K562 (cell line): Measurements from ENCODE around the gene ISYNA1. TPM values are rescaled to one million over a fixed set of nuclear protein-coding genes. Genes with fewer than 3 reads are reported as not detected.

ENCODE experiments used
- EGR1 ChIP-seq: fragments of 450-650 bp; conservative IDR thresholded peaks from 2 replicates; pipeline ENCODE4 v1.6.1; 2017; ENCODE audit warnings: mild to moderate bottlenecking
- MAX ChIP-seq: sonication (generic); formaldehyde crosslinking; IDR thresholded peaks from 2 replicates; pipeline ENCODE4 v1.9.0; 2022; ENCODE audit warnings: mild to moderate bottlenecking, missing genetic modification reagents
- MECOM ChIP-seq: fragments of 250-450 bp; sonication (Bioruptor Pico); IDR thresholded peaks from 2 replicates; pipeline ENCODE4 v1.8.0; 2022; ENCODE audit warnings: inconsistent platforms
- PKNOX1 ChIP-seq: fragments of 450-650 bp; IDR thresholded peaks from 2 replicates; pipeline ENCODE4 v1.6.1; 2016
- TARDBP ChIP-seq: fragments of 450-650 bp; IDR thresholded peaks from 2 replicates; pipeline ENCODE4 v1.6.1; 2016
- TRIM24 ChIP-seq, 2 experiments: fragments of 450-650 bp; IDR thresholded peaks; 2 replicates each; pipeline ENCODE4 v1.6.1; 2016
- VEZF1 ChIP-seq: fragments of 200-800 bp; sonication (Bioruptor generic); IDR thresholded peaks from 2 replicates; pipeline ENCODE4 v1.6.1; 2017; ENCODE audit warnings: missing genetic modification characterization, missing compliant biosample characterization
- ZBTB40 ChIP-seq, 2 experiments: fragments of 450-650 bp in 1 of 2; sonication (generic) in 1 of 2; formaldehyde crosslinking in 1 of 2; IDR thresholded peaks; 2 replicates each; pipeline versions ENCODE4 v1.7.1 to v1.9.0; 2016 to 2022; ENCODE audit warnings: inconsistent platforms in 1 of 2, mild to moderate bottlenecking in 1 of 2, missing genetic modification reagents in 1 of 2
- ZBTB43 ChIP-seq: sonication (generic); formaldehyde crosslinking; IDR thresholded peaks from 2 replicates; pipeline ENCODE4 v1.8.0; 2023; ENCODE audit warnings: mild to moderate bottlenecking, missing genetic modification reagents
- ZNF589 ChIP-seq: fragments of 200-800 bp; sonication (Bioruptor generic); IDR thresholded peaks from 2 replicates; pipeline ENCODE4 v1.6.1; 2016; ENCODE audit warnings: low read depth, missing genetic modification characterization, missing compliant biosample characterization
- polyA plus RNA-seq, 8 experiments: library from polyadenylated mRNA; depleted of rRNA in 4 of 8; stranded (reverse) in 5 of 8; unstranded in 3 of 8; fragments of >200 nt; fragmentation: Nextera tagmentation in 2 of 8; fragmentation: Illumina TruSeq in 1 of 8; extraction: Ambion mirVana in 2 of 8; extraction: Trizol in 1 of 8; gene quantifications; 2 replicates each; pipeline versions ENCODE4 v1.2.1 to v1.2.3, GENCODE V29; 2011 to 2014; ENCODE audit warnings: inconsistent platforms in 1 of 8, missing spikeins in 1 of 8
- total RNA-seq, 7 experiments: library from RNA; depleted of rRNA in 6 of 7; stranded (reverse); fragments of >200 nt in 6 of 7; fragmentation: Illumina TruSeq in 2 of 7; extraction: Trizol in 2 of 7; gene quantifications; 2 replicates each; pipeline versions ENCODE4 v1.2.1 to v1.2.3, GENCODE V29; 2011 to 2021; ENCODE audit warnings: low replicate concordance in 1 of 7

ISYNA1 gene
- total and polyA plus RNA-seq, 9 of the 15 experiments (the other 6 are each of a cell fraction or from before 2014, with no cell fraction given) = 21.8 to 460 (median 93.2) TPM

- TF ChIP-seq PKNOX1 = peak; percentile 83
- 0 out of 2 replicates have a peak, but pooled peaks have one; percentile 11 for TF ChIP-seq TARDBP
- peak; percentile 94 for TF ChIP-seq ZBTB43 (CRISPR knock-in tag)
- TF ChIP-seq ZBTB40 (IDR thresholded peaks at IDR 0.05) = no peak
- TF ChIP-seq ZBTB40 (CRISPR knock-in tag; IDR thresholded peaks at IDR 0.05) = no peak
- TF ChIP-seq EGR1 = peak; percentile 86
- TF ChIP-seq MECOM (CRISPR knock-in tag) = no peak
- no peak for TF ChIP-seq TRIM24 (IDR thresholded peaks at IDR 0.05)
- TF ChIP-seq VEZF1 (CRISPR knock-in tag) = no peak
- 0 out of 2 replicates have a peak, but pooled peaks have one; percentile 46 for TF ChIP-seq ZNF589
- peak; percentile 45; the same call in 1 of the 2 replicates for TF ChIP-seq MAX (CRISPR knock-in tag)
Measured at GRCh38 chr19:18418029-18418482, 19.9 kb downstream of the ISYNA1 start (continued).
